NOMO-1 treated with DMSO at 0.1 percent for 48 hours (cell line): Measurements from ENCODE around the gene CHRDL2.

Experiments
- DNase-seq: peaks from one replicate; lab custom pipeline; 2025; ENCODE audit not compliant: unreplicated experiment; lab: John Stamatoyannopoulos, UW

Gene CHRDL2

GRCh38 chr11:74748211-74749126 lies 17.2 kb upstream of the CHRDL2 start, which contains the start of gene RNF169:
Gene RNF169 (plus strand): TSS chr11:74748849. CDS start chr11:74748881, 32 bp downstream.
- DNase-seq = peak; percentile 96

GRCh38 chr11:74746868-74747267 lies 15.6 kb upstream of the CHRDL2 start:
- no peak for DNase-seq

DNA sequence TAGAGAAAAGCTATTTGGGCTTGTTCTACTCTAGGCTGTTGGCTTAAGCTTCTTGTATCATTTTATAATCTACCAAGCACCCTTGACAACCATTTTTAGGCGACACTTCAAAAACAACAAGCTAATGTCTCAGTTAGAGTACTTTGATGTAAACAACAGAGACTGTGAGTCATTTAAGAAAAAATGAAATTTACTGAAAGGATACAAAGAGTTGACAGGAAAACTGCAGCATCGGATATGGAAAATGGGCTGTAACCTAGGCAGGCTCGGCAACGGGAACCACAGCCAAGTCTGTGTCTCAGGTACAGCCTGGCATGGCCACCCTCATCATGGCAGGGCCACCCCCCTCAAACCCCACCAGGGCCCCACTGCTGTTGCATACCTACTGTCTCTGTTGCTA lies 13.1 kb upstream of the CHRDL2 start:
- no peak for DNase-seq

DNA sequence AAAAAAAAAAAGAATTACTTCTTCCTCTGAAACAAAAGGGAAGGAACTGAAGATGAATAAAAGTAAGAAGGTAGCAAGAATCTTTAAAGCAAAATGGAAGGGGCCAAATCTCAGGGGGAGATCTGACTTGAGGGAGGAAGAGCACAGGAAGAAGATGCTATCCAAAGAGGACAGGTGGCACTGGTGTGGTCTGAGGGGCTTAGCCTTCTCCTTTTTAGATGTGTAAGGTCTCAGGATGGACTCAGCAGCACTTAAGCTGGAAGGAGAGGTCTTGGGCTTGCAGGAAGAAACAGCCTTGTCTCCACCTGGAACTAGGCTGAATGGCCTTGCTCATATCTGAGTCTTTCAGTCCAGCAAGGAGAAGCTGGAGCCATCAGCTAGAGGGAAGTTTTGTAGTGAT lies 12.4 kb upstream of the CHRDL2 start:
- DNase-seq = no peak

- DNase-seq = no peak
These were observed 10.8 kb upstream of the CHRDL2 start for GRCh38 chr11:74742070-74742469.

DNA sequence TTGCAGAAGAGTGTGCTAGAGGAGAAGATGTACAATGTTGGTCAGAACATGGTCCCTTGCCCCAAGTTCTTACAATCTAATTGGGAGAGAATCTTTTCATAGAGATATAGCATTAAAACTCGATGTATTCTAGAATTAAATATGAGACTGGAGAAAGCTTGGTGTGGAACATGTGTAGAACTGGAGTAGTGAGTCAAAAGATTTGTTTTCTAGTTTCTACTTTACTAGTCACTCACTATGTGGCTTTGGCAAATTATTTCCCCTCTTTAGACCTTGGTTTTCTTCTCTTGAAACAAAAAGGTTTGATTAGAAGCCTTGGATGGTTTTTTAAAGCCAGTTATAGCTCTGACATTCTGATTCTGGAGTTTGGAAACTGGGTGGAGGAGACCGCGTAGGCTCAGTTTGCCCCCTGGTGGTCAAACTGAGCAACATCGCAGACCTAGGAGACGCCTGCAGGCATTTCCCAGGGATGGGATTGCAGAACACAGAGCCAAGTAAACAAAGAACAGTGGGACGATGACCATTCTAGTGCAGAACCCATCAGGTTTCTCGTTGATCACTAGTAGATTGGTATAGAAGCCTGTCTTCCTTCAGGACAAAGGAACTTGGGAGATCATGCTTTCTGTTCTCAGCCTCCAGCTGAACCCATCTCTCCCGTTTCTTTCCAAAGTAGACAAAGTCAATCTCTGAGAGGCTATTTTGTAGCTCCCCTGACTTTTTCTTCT lies 8.5 kb upstream of the CHRDL2 start:
- DNase-seq = peak; percentile 35

GRCh38 chr11:74736031-74736430 lies 4.8 kb upstream of the CHRDL2 start:
- DNase-seq = no peak

GRCh38 chr11:74735365-74735928 lies 4.2 kb upstream of the CHRDL2 start:
- no peak for DNase-seq

- DNase-seq = no peak
These were observed 3.3 kb upstream of the CHRDL2 start for GRCh38 chr11:74734559-74734925.

GRCh38 chr11:74730571-74731260 lies 510 bp downstream of the CHRDL2 start:
- DNase-seq = no peak

DNA sequence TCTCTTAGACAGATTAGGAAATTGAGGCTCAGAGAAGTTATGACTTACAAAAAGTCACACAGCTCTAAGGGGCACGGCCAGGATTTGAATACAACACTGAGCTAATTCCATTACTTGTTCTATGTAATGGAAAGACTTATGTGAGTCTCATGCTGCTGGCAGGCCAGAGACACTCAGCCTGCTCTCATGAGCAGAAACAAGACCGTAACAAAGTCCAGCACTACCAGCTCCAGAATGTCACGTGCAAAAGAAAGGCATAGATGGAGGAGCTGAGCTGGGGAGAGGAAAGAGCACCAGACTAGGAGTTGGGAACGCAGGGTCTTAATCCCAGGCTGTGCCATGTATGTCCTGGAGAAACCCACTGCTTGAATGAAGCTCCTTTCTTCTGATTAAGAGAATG lies 1.8 kb downstream of the CHRDL2 start:
- DNase-seq = no peak

GRCh38 chr11:74726547-74727182 lies 4.6 kb downstream of the CHRDL2 start:
- DNase-seq = peak; percentile 36

DNA sequence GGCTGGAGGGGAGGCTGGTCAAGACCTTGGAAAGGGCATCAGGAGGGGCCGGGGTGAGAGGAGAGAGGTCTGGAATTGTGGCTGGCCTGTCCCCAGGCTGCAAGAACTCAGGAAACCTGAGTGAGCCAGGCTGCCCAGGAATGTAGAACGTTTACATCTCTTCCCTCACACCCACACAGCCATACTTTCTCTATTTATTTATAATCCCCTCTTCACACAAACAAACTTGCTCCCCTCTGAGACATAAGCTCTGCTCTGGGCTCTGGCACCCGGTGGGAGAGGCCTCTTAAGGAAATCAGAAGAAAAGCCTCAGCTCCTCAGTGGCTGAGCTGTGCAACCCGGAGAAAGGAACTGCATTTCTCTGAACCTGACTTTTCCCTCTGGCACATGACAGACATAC lies 5.5 kb downstream of the CHRDL2 start:
- DNase-seq = no peak

DNA sequence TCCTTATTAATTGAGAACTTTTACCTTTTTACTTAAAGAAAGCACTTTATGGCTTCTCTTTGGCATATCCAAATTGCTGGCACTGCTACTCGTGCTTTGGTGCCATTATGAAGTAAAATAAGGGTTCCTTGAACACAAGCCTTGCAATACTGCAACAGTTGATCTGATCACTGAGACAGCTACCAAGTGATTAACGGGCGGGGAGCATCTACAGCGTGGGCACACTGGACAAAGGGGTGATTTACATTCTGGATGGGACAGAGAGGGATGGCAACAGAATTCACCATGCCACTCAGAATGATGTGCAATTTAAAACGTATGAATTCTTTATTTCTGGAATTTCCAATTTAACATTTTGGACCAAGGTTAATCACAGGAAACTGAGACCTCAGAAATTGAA lies 7.7 kb downstream of the CHRDL2 start:
- DNase-seq = no peak

- no peak for DNase-seq
These were observed 9.8 kb downstream of the CHRDL2 start for GRCh38 chr11:74721479-74721835.

DNA sequence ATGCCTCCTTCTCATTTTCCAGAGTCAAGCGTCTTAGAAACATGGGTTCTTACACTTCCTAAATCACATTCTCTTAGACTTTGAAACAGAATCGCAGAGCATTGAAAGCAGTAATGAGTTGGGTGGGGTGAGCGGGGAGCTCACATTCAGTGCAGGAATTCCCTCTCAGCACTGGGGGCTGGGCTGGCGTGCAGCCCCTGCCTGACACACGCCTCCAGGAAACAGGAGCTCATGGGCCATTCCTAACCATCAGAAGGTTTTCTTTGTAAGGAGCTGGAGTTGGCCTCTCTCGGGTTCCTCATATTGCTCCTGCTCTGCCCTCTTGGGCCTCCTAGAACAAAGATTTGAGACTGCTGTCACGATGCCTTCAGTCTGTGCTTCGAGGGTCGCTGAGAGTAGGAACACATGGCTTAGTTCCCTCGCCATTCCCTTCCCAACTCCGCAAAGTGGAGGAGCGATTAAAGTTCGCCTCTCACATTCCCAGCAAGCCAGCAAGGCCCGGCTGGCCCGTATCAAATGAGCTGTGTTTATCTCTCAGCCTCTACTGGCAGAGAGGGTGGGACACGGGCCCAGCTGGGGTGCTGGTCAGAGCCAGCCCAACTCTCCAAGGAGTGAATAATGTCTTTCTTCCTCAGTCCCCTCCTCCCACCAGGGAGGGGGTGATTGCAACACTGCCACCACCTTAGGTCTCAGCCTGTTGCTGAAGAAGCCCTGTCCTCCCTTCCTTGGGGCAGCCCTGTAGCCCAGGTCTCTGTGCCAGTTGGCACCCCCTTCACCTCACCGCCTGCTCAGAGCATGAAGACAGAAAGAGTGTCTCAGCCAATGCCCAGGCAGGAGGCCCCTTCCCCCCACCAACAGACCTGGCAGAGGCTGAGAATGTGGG lies 10.4 kb downstream of the CHRDL2 start:
- no peak for DNase-seq

DNA sequence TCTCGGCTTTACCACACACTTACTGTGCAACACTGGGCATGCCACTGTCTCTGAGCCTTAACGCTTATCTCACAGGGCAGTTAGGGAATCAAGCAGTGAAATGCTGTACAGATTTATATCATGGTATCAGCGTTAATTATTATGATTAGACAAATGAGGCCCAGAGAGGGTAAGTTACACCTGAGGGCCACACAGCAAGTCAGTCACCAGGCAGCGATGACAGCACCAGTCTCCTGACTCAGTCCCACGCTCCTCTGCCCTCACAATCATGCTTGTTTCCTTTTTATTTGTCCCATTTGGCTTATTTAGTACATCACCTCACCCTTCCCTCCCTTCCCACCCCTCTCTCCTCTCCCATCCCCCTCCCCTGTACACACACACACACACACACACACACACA lies 12.2 kb downstream of the CHRDL2 start:
- DNase-seq = no peak

- DNase-seq = no peak
These were observed 13.8 kb downstream of the CHRDL2 start for GRCh38 chr11:74717221-74717969.

DNA sequence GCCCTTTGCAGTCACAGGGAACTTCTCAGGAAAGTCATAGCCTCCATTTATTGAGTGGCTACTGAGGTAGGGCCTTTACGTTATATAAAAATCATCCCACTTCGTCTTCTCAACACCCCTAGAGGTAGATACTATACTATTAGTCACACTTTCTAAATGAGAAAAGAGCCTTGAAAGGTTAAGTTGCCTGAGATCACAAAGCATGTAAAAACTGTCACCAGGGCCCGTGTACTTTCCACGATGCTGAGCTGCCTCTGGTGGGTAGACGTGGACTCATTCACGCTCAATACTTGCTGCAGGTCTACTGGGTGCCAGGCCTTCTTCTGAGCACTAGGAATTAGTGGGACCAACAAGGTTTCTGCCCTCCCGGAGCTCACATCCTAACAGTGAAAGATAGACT lies 16.3 kb downstream of the CHRDL2 start:
- DNase-seq = no peak
